Thymus (tissue), 11 donors: ENCODE results near the gene SLIT1. TPM values are rescaled to one million over a fixed set of nuclear protein-coding genes. Genes with fewer than 3 reads are reported as not detected.

ENCODE experiments used
- DNase-seq, 9 donors: peaks; one replicate each; pipeline ENCODE4 v3.0.0-alpha.2; 2013; ENCODE audit warnings: low spot score in 9 of 9, low read depth in 6 of 9, missing footprints in 1 of 9
- H3K27ac ChIP-seq, 2 donors: one replicate each; pipeline ENCODE4 v1.5.1; 2013; ENCODE audit warnings: control low read depth in 1 of 2, low read depth in 1 of 2, low read length in 1 of 2, mild to moderate bottlenecking in 1 of 2, moderate library complexity in 1 of 2
- H3K27me3 ChIP-seq, 2 donors: one replicate each; pipeline ENCODE4 v1.5.1; 2013; ENCODE audit warnings: low read length in 1 of 2; ENCODE audit not compliant: control insufficient read depth in 2 of 2, insufficient read depth in 1 of 2
- H3K36me3 ChIP-seq, 2 donors: one replicate each; pipeline ENCODE4 v1.5.1; 2013; ENCODE audit warnings: low read length in 1 of 2, mild to moderate bottlenecking in 1 of 2, moderate library complexity in 1 of 2; ENCODE audit not compliant: control insufficient read depth in 2 of 2, insufficient read depth in 2 of 2
- H3K4me1 ChIP-seq, 2 donors: one replicate each; pipeline ENCODE4 v1.5.1; 2013; ENCODE audit warnings: low read length in 2 of 2; ENCODE audit not compliant: control insufficient read depth in 2 of 2, insufficient read depth in 2 of 2
- H3K4me3 ChIP-seq, 2 donors: one replicate each; pipeline ENCODE4 v1.5.1; 2013; ENCODE audit warnings: low read length in 2 of 2, control low read depth in 1 of 2, mild to moderate bottlenecking in 1 of 2
- H3K9me3 ChIP-seq, 2 donors: one replicate each; pipeline ENCODE4 v1.5.1; 2013; ENCODE audit warnings: low read length in 1 of 2, mild to moderate bottlenecking in 1 of 2; ENCODE audit not compliant: control insufficient read depth in 2 of 2, insufficient read depth in 1 of 2
- WGBS: extraction: QIAGEN DNeasy Blood & Tissue Kit; methylation state at CpG from one replicate; pipeline ENCODE4 v1.1.7; 2013; 5-methylcytosine and 5-hydroxymethylcytosine counted together
- polyA plus RNA-seq: library from polyadenylated mRNA; stranded (reverse); fragments of 200-250 nt; gene quantifications from one replicate; pipeline ENCODE4 v1.2.3, GENCODE V29; 2013
- total RNA-seq: library from RNA; stranded (reverse); fragments of 120-200 nt; gene quantifications from one replicate; pipeline ENCODE4 v1.2.4, GENCODE V29; 2013
- donor health status: healthy.

SLIT1 gene
- total and polyA plus RNA-seq, 2 donors = 1.0 to 5.9 TPM

GRCh38 chr10:97180363-97180755 is 5.4 kb downstream of the SLIT1 start:
- Histone ChIP-seq H3K36me3 (peaks cover 0 to 19% of the 10 kb centered on the region in 2 donors), H3K4me3 (peak overlapping the region in 1 of 2 donors; percentile 26), H3K9me3 (no peaks in the 10 kb centered on the region), H3K27ac (no peak overlapping the region), H3K27me3 (peaks cover 16 to 55% of the 10 kb centered on the region in 2 donors), H3K4me1 (peaks cover 5 to 88% of the 10 kb centered on the region in 2 donors)
- WGBS = 88% methylated on average over 8 of the region's 8 CpGs
- no peak for DNase-seq

GRCh38 chr10:97179731-97180362 is 5.9 kb downstream of the SLIT1 start:
- H3K4me3 ChIP-seq = peak overlapping the region in 1 of 2 donors; percentile 26
- no peak overlapping the region for H3K27ac ChIP-seq
- H3K4me1 ChIP-seq = peaks cover under 1 to 84% of the 10 kb centered on the region in 2 donors
- WGBS = 30% methylated on average over 26 of the region's 26 CpGs
- peak in 1 of 9 donors; percentile 70 for DNase-seq
- H3K9me3 ChIP-seq = no peaks in the 10 kb centered on the region
- peaks cover 12 to 50% of the 10 kb centered on the region in 2 donors for H3K27me3 ChIP-seq
- peaks cover 0 to 19% of the 10 kb centered on the region in 2 donors for H3K36me3 ChIP-seq

- Histone ChIP-seq H3K36me3 (peaks cover 0 to 23% of the 10 kb centered on the region in 2 donors), H3K4me1 (peaks cover 0 to 84% of the 10 kb centered on the region in 2 donors), H3K4me3 (peak overlapping the region in 1 of 2 donors; percentile 26), H3K27ac (no peak overlapping the region), H3K9me3 (no peaks in the 10 kb centered on the region), H3K27me3 (peaks cover 9 to 45% of the 10 kb centered on the region in 2 donors)
- 44% methylated on average over 6 of the region's 6 CpGs for WGBS
- DNase-seq = no peak
These were observed 6.4 kb downstream of the SLIT1 start for GRCh38 chr10:97179311-97179710.

- Histone ChIP-seq H3K9me3 (no peaks in the 10 kb centered on the region), H3K4me1 (peaks cover 0 to 84% of the 10 kb centered on the region in 2 donors), H3K27ac (no peak overlapping the region), H3K27me3 (peaks cover 9 to 37% of the 10 kb centered on the region in 2 donors), H3K36me3 (peaks cover 0 to 33% of the 10 kb centered on the region in 2 donors), H3K4me3 (no peak overlapping the region)
- DNase-seq = no peak
- 94% methylated on average over 5 of the region's 5 CpGs for WGBS
These were observed 7.7 kb downstream of the SLIT1 start for GRCh38 chr10:97178074-97178473.

GRCh38 chr10:97176226-97176625 is 9.5 kb downstream of the SLIT1 start:
- Histone ChIP-seq H3K27me3 (peaks cover 7 to 24% of the 10 kb centered on the region in 2 donors), H3K4me1 (peaks cover 0 to 81% of the 10 kb centered on the region in 2 donors), H3K4me3 (no peak overlapping the region), H3K27ac (no peak overlapping the region), H3K9me3 (no peaks in the 10 kb centered on the region), H3K36me3 (peaks cover 0 to 24% of the 10 kb centered on the region in 2 donors)
- 46% methylated on average over 5 of the region's 5 CpGs for WGBS
- DNase-seq = no peak

- H3K9me3 ChIP-seq = no peaks in the 10 kb centered on the region
- H3K4me3 ChIP-seq = no peak overlapping the region
- H3K27me3 ChIP-seq = peaks cover 7 to 22% of the 10 kb centered on the region in 2 donors
- peaks cover 0 to 23% of the 10 kb centered on the region in 2 donors for H3K36me3 ChIP-seq
- 98% methylated on average over 4 of the region's 4 CpGs for WGBS
- no peak for DNase-seq
- H3K27ac ChIP-seq = no peak overlapping the region
- peaks cover 0 to 81% of the 10 kb centered on the region in 2 donors for H3K4me1 ChIP-seq
These were observed 10.2 kb downstream of the SLIT1 start for GRCh38 chr10:97175586-97175985.

- peaks cover 7 to 17% of the 10 kb centered on the region in 2 donors for H3K27me3 ChIP-seq
- no peak overlapping the region for H3K27ac ChIP-seq
- H3K36me3 ChIP-seq = peaks cover 0 to 27% of the 10 kb centered on the region in 2 donors
- peaks cover 0 to 81% of the 10 kb centered on the region in 2 donors for H3K4me1 ChIP-seq
- no peak for DNase-seq
- no peak overlapping the region for H3K4me3 ChIP-seq
- no peaks in the 10 kb centered on the region for H3K9me3 ChIP-seq
These were observed 10.8 kb downstream of the SLIT1 start for GRCh38 chr10:97174941-97175340.

- WGBS = 99% methylated on average over 5 of the region's 5 CpGs
- no peak overlapping the region for H3K27ac ChIP-seq
- DNase-seq = no peak
- peaks cover 7 to 13% of the 10 kb centered on the region in 2 donors for H3K27me3 ChIP-seq
- peaks cover 0 to 2% of the 10 kb centered on the region in 2 donors for H3K9me3 ChIP-seq
- H3K4me1 ChIP-seq = peaks cover 0 to 81% of the 10 kb centered on the region in 2 donors
- H3K36me3 ChIP-seq = peaks cover 0 to 33% of the 10 kb centered on the region in 2 donors
- no peak overlapping the region for H3K4me3 ChIP-seq
These were observed 11.4 kb downstream of the SLIT1 start for GRCh38 chr10:97174276-97174775.

- 89% methylated on average over 6 of the region's 6 CpGs for WGBS
- Histone ChIP-seq H3K9me3 (peaks cover 0 to 2% of the 10 kb centered on the region in 2 donors), H3K27ac (no peak overlapping the region), H3K4me1 (peaks cover 0 to 77% of the 10 kb centered on the region in 2 donors), H3K27me3 (peaks cover under 1 to 5% of the 10 kb centered on the region in 2 donors), H3K36me3 (peaks cover 0 to 31% of the 10 kb centered on the region in 2 donors), H3K4me3 (no peak overlapping the region)
- no peak for DNase-seq
These were observed 12.7 kb downstream of the SLIT1 start for GRCh38 chr10:97173036-97173435.
